HepG2 (cell line): ENCODE data around the gene RPL34. TPM values are rescaled to one million over a fixed set of nuclear protein-coding genes. Genes with fewer than 3 reads are reported as not detected.

Source experiments
- ATAC-seq: fragments of 200-7000 bp; cut with Tn5 transposase; 3 replicates; pipeline ENCODE4 v1.9.1; 2020; ENCODE audit warnings: mild to moderate bottlenecking, moderate library complexity
- BruUV-seq: library from RNA; stranded (reverse); fragments of 400-500 nt; replicated peaks from 2 replicates; lab custom pipeline; 2021; lab: Mats Ljungman, UMichigan
- CTCF ChIA-PET: fragments of 300-600 bp; formaldehyde crosslinking; extraction: SDS; loops from one replicate; lab custom pipeline; 2021; ENCODE audit warnings: low total read pairs, inconsistent platforms, low intra/inter-chr PET ratio; lab: Yijun Ruan, JAX
- POLR2A ChIA-PET: fragments of 350-600 bp; sonication (Branson Sonifier 250); formaldehyde crosslinking; loops from one replicate; lab custom pipeline; 2020; ENCODE audit warnings: antibody characterized with exemption, inconsistent platforms; lab: Yijun Ruan, JAX
- DNase-seq: peaks from one replicate; pipeline ENCODE4 v3.0.0-alpha.2; 2015; ENCODE audit warnings: low spot score
- FAIRE-seq: peaks from 3 replicates; lab custom pipeline; 2011; peaks lifted over from hg19 to GRCh38; lab: Jason Lieb, UNC
- H2AFZ ChIP-seq: one replicate; pipeline ENCODE4 v1.6.1; 2011; ENCODE audit warnings: low read length, inconsistent platforms
- H3K27ac ChIP-seq: fragments of 300-600 bp; 3 replicates; pipeline ENCODE4 v1.8.0; 2011; ENCODE audit warnings: mixed run types, mild to moderate bottlenecking, mixed read lengths, low read length, inconsistent platforms; ENCODE audit not compliant: insufficient read depth; ENCODE audit errors: extremely low read length
- H3K27me3 ChIP-seq, 2 experiments: fragments of 200-600 bp in 1 of 2; 2 replicates in 1 of 2; 3 replicates in 1 of 2; pipeline versions ENCODE4 v1.6.0 to v1.8.0; 2011; ENCODE audit warnings: low read length in 2 of 2, mild to moderate bottlenecking in 2 of 2, moderate library complexity in 2 of 2, inconsistent platforms in 1 of 2; ENCODE audit not compliant: insufficient read depth in 2 of 2, control insufficient read depth in 1 of 2
- H3K36me3 ChIP-seq, 2 experiments: fragments of 200-600 bp in 1 of 2; replicated peaks in 1 of 2; 2 replicates in 1 of 2; 3 replicates in 1 of 2; pipeline versions ENCODE4 v1.5.1 to v1.8.0; 2011; ENCODE audit warnings: low read length in 2 of 2, inconsistent platforms in 1 of 2; ENCODE audit not compliant: insufficient read depth in 2 of 2, control insufficient read depth in 1 of 2
- H3K4me1 ChIP-seq: 2 replicates; pipeline ENCODE4 v1.5.1; 2012; ENCODE audit warnings: low read length, inconsistent platforms; ENCODE audit not compliant: insufficient read depth
- H3K4me2 ChIP-seq: 2 replicates; pipeline ENCODE4 v1.6.0; 2011; ENCODE audit warnings: low read depth, low read length, inconsistent platforms
- H3K4me3 ChIP-seq, 3 experiments: fragments of 200-600 bp in 1 of 3; sonication (generic), shearing (Covaris generic) in 1 of 3; replicated peaks in 1 of 3; 2 replicates each; pipeline ENCODE4 v1.5.1; 2011 to 2016; ENCODE audit warnings: low read length in 3 of 3, inconsistent platforms in 2 of 3, low read depth in 2 of 3, mild to moderate bottlenecking in 2 of 3, control low read depth in 1 of 3, mixed read lengths in 1 of 3; ENCODE audit not compliant: insufficient read depth in 1 of 3
- H3K79me2 ChIP-seq: one replicate; pipeline ENCODE4 v1.6.1; 2011; ENCODE audit warnings: low read length, inconsistent platforms; ENCODE audit not compliant: insufficient read depth
- H3K9ac ChIP-seq: 2 replicates; pipeline ENCODE4 v1.6.0; 2011; ENCODE audit warnings: mild to moderate bottlenecking, low read depth, low read length, inconsistent platforms; ENCODE audit not compliant: insufficient read depth
- H3K9me3 ChIP-seq: 2 replicates; pipeline ENCODE4 v1.5.1; 2012; ENCODE audit warnings: mild to moderate bottlenecking, low read length
- H4K20me1 ChIP-seq: 2 replicates; pipeline ENCODE4 v1.6.0; 2011; ENCODE audit warnings: inconsistent platforms, mild to moderate bottlenecking, low read length, moderate library complexity; ENCODE audit not compliant: insufficient read depth
- BCLAF1 ChIP-seq: fragments of 450-650 bp; IDR thresholded peaks from 2 replicates; pipeline ENCODE4 v1.6.1; 2017; ENCODE audit warnings: mild to moderate bottlenecking
- ZNF142 ChIP-seq: sonication (generic); formaldehyde crosslinking; IDR thresholded peaks from 2 replicates; pipeline ENCODE4 v1.4.0; 2020; ENCODE audit warnings: missing genetic modification reagents
- ZNF263 ChIP-seq: sonication (generic); formaldehyde crosslinking; IDR thresholded peaks from 2 replicates; pipeline ENCODE4 v1.4.0; 2020; ENCODE audit warnings: missing genetic modification reagents
- ZNF431 ChIP-seq: sonication (generic); formaldehyde crosslinking; IDR thresholded peaks from 2 replicates; pipeline ENCODE4 v1.9.0; 2022; ENCODE audit warnings: missing genetic modification reagents, low read depth, mild to moderate bottlenecking, borderline replicate concordance
- ZXDC ChIP-seq: sonication (generic); formaldehyde crosslinking; IDR thresholded peaks from 2 replicates; pipeline ENCODE4 v1.5.0; 2020; ENCODE audit warnings: mild to moderate bottlenecking, missing genetic modification reagents
- WGBS: methylation state at CpG from one replicate; pipeline ENCODE4 v1.1.6; 2017; ENCODE audit warnings: low lambda C conversion rate; 5-methylcytosine and 5-hydroxymethylcytosine counted together
- in situ Hi-C: cut with HindIII; loops from 2 replicates; pipeline ENCODE4 v1.10.0; 2017; ENCODE audit warnings: low pct_unique_long_range_greater_than_20kb; ENCODE audit not compliant: extremely low pct_ligation_motif_present
- intact Hi-C: fragments of 100-400 bp; cut with micrococcal nuclease; formaldehyde crosslinking; loops from one replicate; pipeline ENCODE4 v1.10.0; 2022; ENCODE audit not compliant: unreplicated experiment
- polyA plus RNA-seq, 8 experiments: library from polyadenylated mRNA; depleted of rRNA in 3 of 8; stranded (reverse) in 7 of 8; unstranded in 1 of 8; fragments of >200 nt; fragmentation: Illumina TruSeq in 4 of 8; extraction: Trizol in 4 of 8; gene quantifications; 2 replicates each; pipeline versions ENCODE4 v1.2.1 to v1.2.3, GENCODE V29; 2011 to 2016; ENCODE audit warnings: low read depth in 4 of 8, missing spikeins in 1 of 8, mixed read lengths in 1 of 8; ENCODE audit not compliant: insufficient read depth in 1 of 8
- total RNA-seq, 5 experiments: library from RNA; depleted of rRNA; stranded (reverse); fragments of >200 nt; fragmentation: Illumina TruSeq; extraction: Trizol; gene quantifications; 2 replicates each; pipeline ENCODE4 v1.2.3, GENCODE V29; 2016; ENCODE audit warnings: low read depth in 1 of 5

Gene RPL34
- total and polyA plus RNA-seq, 2 of the 13 experiments (the other 11 are each of a cell fraction or from before 2014, with no cell fraction given), result 2,235 to 3,985 TPM

GRCh38 chr4:108635070-108635655 lies 14.8 kb downstream of the RPL34 start:
- Histone ChIP-seq H3K79me2 (no peaks in the 10 kb centered on the region), H3K9me3 (no peaks in the 10 kb centered on the region), H3K4me2 (no peak overlapping the region), H4K20me1 (no peaks in the 10 kb centered on the region), H3K27me3 (no peaks in the 10 kb centered on the region), H2AFZ (no peak overlapping the region), H3K4me3 (no peak overlapping the region), H3K36me3 (peaks cover 0 to 15% of the 10 kb centered on the region in 2 experiments; a peak in 4 of 5 replicates), H3K9ac (no peak overlapping the region), H3K4me1 (no peaks in the 10 kb centered on the region), H3K27ac (no peak overlapping the region)
- TF ChIP-seq ZNF263, result no peak
- TF ChIP-seq ZXDC (CRISPR knock-in tag), result no peak
- BruUV-seq, result no TSS peak
- in situ Hi-C loops (no loop called here), intact Hi-C loops (no loop called here)
- peak; percentile 16; the same call in 2 of the 3 replicates for ATAC-seq
- ChIA-PET POLR2A (interaction anchor here (0.7 to 2.0 kb wide), 3 partner anchors 9 to 15 kb away, joined by 3 to 6 read pairs (median 4); partner anchors contain the start of gene OSTC), CTCF (no interaction called here)
- no peak for FAIRE-seq
- WGBS, result 97% methylated on average over 7 of the region's 8 CpGs
- no peak for DNase-seq

- ChIA-PET POLR2A (interaction anchor here (1.8 to 2.0 kb wide), 2 partner anchors 10 to 14 kb away, joined by 4 to 6 read pairs; partner anchors contain the start of gene OSTC), CTCF (no interaction called here)
- intact Hi-C loops, result no loop called here
- Histone ChIP-seq H3K36me3 (peaks cover 0 to 10% of the 10 kb centered on the region in 2 experiments; a peak in 3 of 5 replicates), H3K4me2 (no peak overlapping the region), H2AFZ (no peak overlapping the region), H3K79me2 (no peaks in the 10 kb centered on the region), H4K20me1 (no peaks in the 10 kb centered on the region), H3K4me1 (no peaks in the 10 kb centered on the region), H3K4me3 (no peak overlapping the region), H3K27me3 (no peaks in the 10 kb centered on the region), H3K9ac (no peak overlapping the region), H3K9me3 (no peaks in the 10 kb centered on the region), H3K27ac (no peak overlapping the region)
- in situ Hi-C loops, result no loop called here
- DNase-seq, result no peak
- BruUV-seq, result no TSS peak
- WGBS, result 95% methylated on average over 1 of the region's 1 CpG
- no peak for FAIRE-seq
- no peak for ATAC-seq
- TF ChIP-seq ZNF142 (CRISPR knock-in tag), result no peak
- no peak for TF ChIP-seq BCLAF1
- TF ChIP-seq ZNF431 (CRISPR knock-in tag), result no peak
Measured at GRCh38 chr4:108636246-108636645, 15.9 kb downstream of the RPL34 start.
